Activated CD8-positive, alpha-beta memory T cell treated with anti-CD3 and anti-CD28 coated beads, Interleukin-2, amount 50 U/mL, for 24 hours (primary cell): ENCODE data around the gene CFAP45.
"Not testable (repeated sequence)": the region's sequence is repeated elsewhere in the genome, so short reads cannot be mapped to it uniquely, and the experiment has no call there.

Experiments
- DNase-seq: peaks from one replicate; pipeline ENCODE4 v3.0.0-alpha.2; 2020; ENCODE audit errors: extremely low read depth

The CFAP45 gene

GRCh38 chr1:159904036-159904435 lies 4.1 kb upstream of the CFAP45 start:
- DNase-seq = not testable (repeated sequence)

- DNase-seq = no peak
These were observed 2.6 kb upstream of the CFAP45 start for GRCh38 chr1:159902541-159902940.

GRCh38 chr1:159900755-159901360 lies 893 bp upstream of the CFAP45 start:
- DNase-seq = no peak

GRCh38 chr1:159899634-159900033 lies 331 bp downstream of the CFAP45 start:
- not testable (repeated sequence) for DNase-seq

- DNase-seq = no peak
These were observed 1.4 kb downstream of the CFAP45 start for GRCh38 chr1:159898527-159898926.

GRCh38 chr1:159897962-159898361 lies 2.0 kb downstream of the CFAP45 start:
- DNase-seq = no peak

- no peak for DNase-seq
These were observed 3.4 kb downstream of the CFAP45 start for GRCh38 chr1:159896546-159896930.

- DNase-seq = no peak
These were observed 4.0 kb downstream of the CFAP45 start for GRCh38 chr1:159895836-159896545.

- no peak for DNase-seq
These were observed 4.7 kb downstream of the CFAP45 start for GRCh38 chr1:159895286-159895685.

- no peak for DNase-seq
These were observed 7.0 kb downstream of the CFAP45 start for GRCh38 chr1:159892944-159893343.

- peak; percentile 39 for DNase-seq
These were observed 8.4 kb downstream of the CFAP45 start for GRCh38 chr1:159891275-159892157.

GRCh38 chr1:159890390-159890789 lies 9.6 kb downstream of the CFAP45 start:
- no peak for DNase-seq

- no peak for DNase-seq
These were observed 10.1 kb downstream of the CFAP45 start for GRCh38 chr1:159889821-159890252.

GRCh38 chr1:159889202-159889601 lies 10.8 kb downstream of the CFAP45 start:
- no peak for DNase-seq

GRCh38 chr1:159884296-159884695 lies 15.7 kb downstream of the CFAP45 start:
- no peak for DNase-seq

GRCh38 chr1:159883134-159883533 lies 16.8 kb downstream of the CFAP45 start:
- no peak for DNase-seq

- DNase-seq = no peak
These were observed 17.5 kb downstream of the CFAP45 start for GRCh38 chr1:159882527-159882862.

- DNase-seq = no peak
These were observed 18.1 kb downstream of the CFAP45 start for GRCh38 chr1:159881622-159882526.

- no peak for DNase-seq
These were observed 19.5 kb downstream of the CFAP45 start for GRCh38 chr1:159880430-159880829.

GRCh38 chr1:159879977-159880376 lies 20.0 kb downstream of the CFAP45 start:
- DNase-seq = no peak

- no peak for DNase-seq
These were observed 20.8 kb downstream of the CFAP45 start for GRCh38 chr1:159879136-159879535.
